Caco-2 (cell line): Measurements from ENCODE around the gene ELF2. TPM values are rescaled to one million over a fixed set of nuclear protein-coding genes. Genes with fewer than 3 reads are reported as not detected.

Experiments used
- BruUV-seq: library from RNA; stranded (reverse); fragments of 400-500 nt; replicated peaks from 2 replicates; lab custom pipeline; 2021; lab: Mats Ljungman, UMichigan
- CTCF ChIA-PET: fragments of 300-600 bp; sonication (Branson Sonifier 250); formaldehyde crosslinking; loops from one replicate; lab custom pipeline; 2022; ENCODE audit warnings: antibody characterized with exemption; lab: Charles Lee
- POLR2A ChIA-PET: fragments of 300-600 bp; sonication (Branson Sonifier 250); formaldehyde crosslinking; loops from one replicate; lab custom pipeline; 2022; ENCODE audit warnings: antibody characterized with exemption; lab: Charles Lee
- DNase-seq, 2 experiments: peaks; one replicate each; pipeline versions ENCODE4 v3.0.0 to v3.0.0-alpha.2; 2020 to 2022
- H3K27me3 ChIP-seq: replicated peaks from 2 replicates; pipeline ENCODE4 v1.6.0; 2011; ENCODE audit warnings: low read length; ENCODE audit not compliant: control insufficient read depth, insufficient read depth
- H3K36me3 ChIP-seq: 2 replicates; pipeline ENCODE4 v1.5.1; 2011; ENCODE audit warnings: low read length; ENCODE audit not compliant: control insufficient read depth, insufficient read depth
- H3K4me1 ChIP-seq: fragments of 250-450 bp; sonication (Bioruptor Pico); 2 replicates; pipeline ENCODE4 v1.5.1; 2020; ENCODE audit warnings: mild to moderate bottlenecking
- H3K4me3 ChIP-seq: 2 replicates; pipeline ENCODE4 v1.5.1; 2011; ENCODE audit warnings: low read depth, mild to moderate bottlenecking, control low read depth, low read length
- H3K9me3 ChIP-seq: fragments of 250-450 bp; sonication (Bioruptor Pico); 2 replicates; pipeline ENCODE4 v1.5.1; 2020; ENCODE audit warnings: mild to moderate bottlenecking, moderate library complexity
- H3K27ac Mint-ChIP-seq: one replicate; pipeline ENCODE4 v1.8.0; 2022; ENCODE audit warnings: mixed read lengths; ENCODE audit not compliant: unreplicated experiment
- H3K27me3 Mint-ChIP-seq: one replicate; pipeline ENCODE4 v1.8.0; 2022; ENCODE audit warnings: mixed read lengths; ENCODE audit not compliant: insufficient read depth, unreplicated experiment
- H3K36me3 Mint-ChIP-seq: one replicate; pipeline ENCODE4 v1.8.0; 2022; ENCODE audit warnings: mild to moderate bottlenecking, mixed read lengths; ENCODE audit not compliant: insufficient read depth, unreplicated experiment
- H3K4me1 Mint-ChIP-seq: one replicate; pipeline ENCODE4 v1.8.0; 2022; ENCODE audit warnings: low read depth, mixed read lengths; ENCODE audit not compliant: unreplicated experiment
- H3K4me3 Mint-ChIP-seq: one replicate; pipeline ENCODE4 v1.8.0; 2022; ENCODE audit warnings: mild to moderate bottlenecking, moderate library complexity, mixed read lengths; ENCODE audit not compliant: unreplicated experiment
- H3K9me3 Mint-ChIP-seq: one replicate; pipeline ENCODE4 v1.8.0; 2022; ENCODE audit warnings: mixed read lengths; ENCODE audit not compliant: unreplicated experiment
- intact Hi-C: fragments of 100-400 bp; cut with micrococcal nuclease; formaldehyde crosslinking; loops from one replicate; pipeline ENCODE4 v1.10.0; 2022; ENCODE audit not compliant: unreplicated experiment
- total RNA-seq: library from RNA; stranded (reverse); gene quantifications from 2 replicates; pipeline ENCODE4 v1.2.3, GENCODE V29; 2022
- TF ChIP-seq, protein P1 (sequence below), 2 experiments: fragments of 200-600 bp in 1 of 2; IDR thresholded peaks; 1 replicate in 1 of 2; 2 replicates in 1 of 2; pipeline versions ENCODE4 v1.5.1 to v1.8.0; 2011 to 2022; ENCODE audit warnings: antibody characterized with exemption in 1 of 2, control low read depth in 1 of 2, inconsistent platforms in 1 of 2, low read depth in 1 of 2, low read length in 1 of 2, mild to moderate bottlenecking in 1 of 2, moderate library complexity in 1 of 2; ENCODE audit not compliant: insufficient read depth in 1 of 2, severe bottlenecking in 1 of 2, unreplicated experiment in 1 of 2

The ELF2 gene
- total RNA-seq, 1 experiment from 2014 or later = 53.2 TPM

DNA sequence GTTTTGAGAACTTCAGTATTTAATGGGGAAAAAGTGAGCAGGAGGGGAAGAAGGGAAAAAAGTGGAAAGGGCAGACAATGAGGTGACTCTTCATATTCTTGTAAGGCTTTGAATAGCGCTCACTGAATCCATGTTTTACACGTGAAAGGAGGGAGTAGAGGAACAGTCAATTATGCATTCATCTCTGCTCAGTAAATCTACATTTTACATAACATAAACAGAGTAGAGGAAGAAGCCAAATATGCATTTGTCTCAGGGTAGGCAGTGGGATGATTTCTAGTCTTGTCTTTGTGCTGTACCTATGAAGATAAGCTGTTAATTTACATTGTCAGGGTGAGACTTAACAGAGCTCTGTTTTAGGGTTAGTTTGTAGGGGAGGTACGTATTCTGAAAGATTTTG is 19.4 kb upstream of the ELF2 start:
- CTCF ChIA-PET = no interaction called here

GRCh38 chr4:139191373-139191772 is 14.4 kb upstream of the ELF2 start:
- ChIA-PET POLR2A (interaction anchor here (1.1 kb wide), 1 partner anchor 14 kb away, joined by 3 read pairs; no protein-coding TSS in a partner anchor), CTCF (no interaction called here)
- intact Hi-C loops = no loop called here
- Histone ChIP-seq H3K9me3 (no peaks in the 10 kb centered on the region), H3K27me3 (no peaks in the 10 kb centered on the region), H3K36me3 (no peaks in the 10 kb centered on the region), H3K4me3 (no peak overlapping the region), H3K4me1 (no peaks in the 10 kb centered on the region)
- DNase-seq = no peak
- no peak overlapping the region for H3K4me3 Mint-ChIP-seq
- H3K27me3 Mint-ChIP-seq = no peaks in the 10 kb centered on the region
- no TSS peak for BruUV-seq
- TF ChIP-seq, protein P1, sequence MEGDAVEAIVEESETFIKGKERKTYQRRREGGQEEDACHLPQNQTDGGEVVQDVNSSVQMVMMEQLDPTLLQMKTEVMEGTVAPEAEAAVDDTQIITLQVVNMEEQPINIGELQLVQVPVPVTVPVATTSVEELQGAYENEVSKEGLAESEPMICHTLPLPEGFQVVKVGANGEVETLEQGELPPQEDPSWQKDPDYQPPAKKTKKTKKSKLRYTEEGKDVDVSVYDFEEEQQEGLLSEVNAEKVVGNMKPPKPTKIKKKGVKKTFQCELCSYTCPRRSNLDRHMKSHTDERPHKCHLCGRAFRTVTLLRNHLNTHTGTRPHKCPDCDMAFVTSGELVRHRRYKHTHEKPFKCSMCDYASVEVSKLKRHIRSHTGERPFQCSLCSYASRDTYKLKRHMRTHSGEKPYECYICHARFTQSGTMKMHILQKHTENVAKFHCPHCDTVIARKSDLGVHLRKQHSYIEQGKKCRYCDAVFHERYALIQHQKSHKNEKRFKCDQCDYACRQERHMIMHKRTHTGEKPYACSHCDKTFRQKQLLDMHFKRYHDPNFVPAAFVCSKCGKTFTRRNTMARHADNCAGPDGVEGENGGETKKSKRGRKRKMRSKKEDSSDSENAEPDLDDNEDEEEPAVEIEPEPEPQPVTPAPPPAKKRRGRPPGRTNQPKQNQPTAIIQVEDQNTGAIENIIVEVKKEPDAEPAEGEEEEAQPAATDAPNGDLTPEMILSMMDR (IDR thresholded peaks at IDR 0.05; ENCODE audit: insufficient read depth in 1 of 2, low read depth in 1 of 2, low read length in 1 of 2, severe bottlenecking in 1 of 2, unreplicated experiment in 1 of 2) = no peak
- no peaks in the 10 kb centered on the region for H3K4me1 Mint-ChIP-seq
- H3K9me3 Mint-ChIP-seq = peaks cover 2% of the 10 kb centered on the region
- H3K36me3 Mint-ChIP-seq = peaks cover 6% of the 10 kb centered on the region
- no peak overlapping the region for H3K27ac Mint-ChIP-seq

More for the DNA sequence above, 19.4 kb upstream of the ELF2 start:
- no peaks in the 10 kb centered on the region for H3K27me3 ChIP-seq
- intact Hi-C loops = no loop called here
- Mint-ChIP-seq H3K27me3 (no peaks in the 10 kb centered on the region), H3K36me3 (no peaks in the 10 kb centered on the region), H3K4me1 (no peaks in the 10 kb centered on the region), H3K27ac (no peak overlapping the region), H3K9me3 (peaks cover 15% of the 10 kb centered on the region), H3K4me3 (no peak overlapping the region)
- no peak overlapping the region for H3K4me3 ChIP-seq
- H3K9me3 ChIP-seq = no peaks in the 10 kb centered on the region
- no peak for DNase-seq
- H3K4me1 ChIP-seq = no peaks in the 10 kb centered on the region
- BruUV-seq = no TSS peak
- POLR2A ChIA-PET = no interaction called here
- TF ChIP-seq, protein P1 (IDR thresholded peaks at IDR 0.05; ENCODE audit: insufficient read depth in 1 of 2, low read depth in 1 of 2, low read length in 1 of 2, severe bottlenecking in 1 of 2, unreplicated experiment in 1 of 2) = no peak
- H3K36me3 ChIP-seq = no peaks in the 10 kb centered on the region

GRCh38 chr4:139189972-139190371 is 13.0 kb upstream of the ELF2 start:
- H3K27ac Mint-ChIP-seq = no peak overlapping the region
- POLR2A ChIA-PET = no interaction called here
- Histone ChIP-seq H3K4me3 (no peak overlapping the region), H3K27me3 (no peaks in the 10 kb centered on the region), H3K4me1 (no peaks in the 10 kb centered on the region), H3K9me3 (no peaks in the 10 kb centered on the region), H3K36me3 (no peaks in the 10 kb centered on the region)
- TF ChIP-seq, protein P1 (IDR thresholded peaks at IDR 0.05; ENCODE audit: insufficient read depth in 1 of 2, low read depth in 1 of 2, low read length in 1 of 2, severe bottlenecking in 1 of 2, unreplicated experiment in 1 of 2) = no peak
- no peak for DNase-seq
- peaks cover 6% of the 10 kb centered on the region for H3K36me3 Mint-ChIP-seq
- H3K4me1 Mint-ChIP-seq = peaks cover 2% of the 10 kb centered on the region
- intact Hi-C loops = no loop called here
- CTCF ChIA-PET = no interaction called here
- H3K4me3 Mint-ChIP-seq = no peak overlapping the region
- H3K27me3 Mint-ChIP-seq = no peaks in the 10 kb centered on the region
- no TSS peak for BruUV-seq
- no peaks in the 10 kb centered on the region for H3K9me3 Mint-ChIP-seq
